HG03469 (cell line): ENCODE measurements around the gene SHQ1.
A peak's percentile ranks its signal among the peaks of the same experiment; 100 is the strongest.

Experiments used
- ATAC-seq: cut with Tn5 transposase; IDR thresholded peaks from one replicate; pipeline ENCODE4 v1.9.1; 2021; ENCODE audit warnings: mild to moderate bottlenecking, moderate library complexity, moderate number of reproducible peaks; ENCODE audit not compliant: unreplicated experiment

SHQ1 gene

GRCh38 chr3:72855001-72855400 is 6.8 kb upstream of the SHQ1 start:
- ATAC-seq = no peak

GRCh38 chr3:72848703-72849081 is 447 bp upstream of the SHQ1 start:
- ATAC-seq = peak; percentile 30

GRCh38 chr3:72847282-72847681 is 963 bp downstream of the SHQ1 start:
- no peak for ATAC-seq

DNA sequence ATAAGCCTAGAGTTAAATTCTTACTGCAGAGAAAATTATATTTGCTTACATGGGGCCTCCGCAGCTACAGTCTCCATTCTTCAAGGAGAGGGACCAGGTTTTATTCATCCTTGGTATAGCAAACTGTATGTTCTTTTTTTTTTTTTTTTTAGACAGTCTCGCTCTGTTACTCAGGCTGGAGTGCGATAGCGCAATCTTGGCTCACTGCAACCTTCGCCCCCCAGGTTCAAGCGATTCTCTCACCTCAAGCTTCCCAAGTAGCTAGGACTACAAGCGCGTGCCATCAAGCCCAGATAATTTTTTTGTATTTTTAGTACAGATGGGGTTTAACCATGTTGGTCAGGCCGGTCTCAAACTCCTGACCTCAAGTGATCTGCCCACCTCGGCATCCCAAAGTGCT is 2.1 kb downstream of the SHQ1 start:
- no peak for ATAC-seq

DNA sequence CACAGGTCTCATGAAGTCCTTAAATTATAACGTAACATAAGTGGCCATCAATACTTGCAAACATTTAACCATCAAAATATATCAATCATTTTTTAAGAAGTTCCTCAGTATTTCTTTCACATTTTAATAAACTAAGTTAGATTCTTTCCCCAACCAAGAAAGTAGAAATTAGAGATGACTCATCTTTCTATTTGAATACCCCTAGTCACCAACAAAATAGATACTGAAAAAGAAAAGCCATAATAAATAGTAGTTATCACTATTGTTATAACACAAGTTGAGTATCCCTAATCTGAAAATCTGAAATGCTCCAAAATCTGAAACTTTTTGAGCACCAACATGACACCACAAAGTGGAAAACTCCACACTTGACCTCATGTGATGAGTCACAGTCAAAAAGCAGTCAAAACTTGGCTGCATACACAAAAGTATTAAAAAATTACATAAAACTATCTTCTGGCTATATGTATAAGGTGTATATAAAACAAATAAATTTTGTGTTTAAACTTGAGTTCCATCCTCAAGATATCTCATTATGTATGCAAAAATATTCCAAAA is 3.7 kb downstream of the SHQ1 start:
- no peak for ATAC-seq

DNA sequence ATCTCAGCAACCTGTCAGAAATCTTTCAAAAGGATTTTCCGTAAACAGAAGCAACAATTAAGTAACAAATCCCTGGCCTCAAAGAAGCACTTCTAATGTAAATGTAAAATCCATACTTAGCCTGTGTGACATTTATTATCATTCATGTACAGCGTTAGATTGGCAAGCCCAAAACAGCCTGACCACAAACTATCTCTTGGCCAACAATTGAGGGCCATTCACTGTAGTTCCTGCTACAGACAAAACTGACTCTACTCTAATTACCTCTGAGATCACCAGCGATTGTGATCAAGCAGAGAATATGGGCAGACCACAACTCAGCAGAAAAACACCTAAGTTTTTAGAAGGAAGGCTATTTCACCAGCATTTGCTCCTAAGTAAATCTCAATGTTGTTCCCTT is 9.2 kb downstream of the SHQ1 start:
- ATAC-seq = no peak

GRCh38 chr3:72836923-72837322 is 11.3 kb downstream of the SHQ1 start:
- ATAC-seq = no peak

GRCh38 chr3:72836416-72836815 is 11.8 kb downstream of the SHQ1 start:
- no peak for ATAC-seq

DNA sequence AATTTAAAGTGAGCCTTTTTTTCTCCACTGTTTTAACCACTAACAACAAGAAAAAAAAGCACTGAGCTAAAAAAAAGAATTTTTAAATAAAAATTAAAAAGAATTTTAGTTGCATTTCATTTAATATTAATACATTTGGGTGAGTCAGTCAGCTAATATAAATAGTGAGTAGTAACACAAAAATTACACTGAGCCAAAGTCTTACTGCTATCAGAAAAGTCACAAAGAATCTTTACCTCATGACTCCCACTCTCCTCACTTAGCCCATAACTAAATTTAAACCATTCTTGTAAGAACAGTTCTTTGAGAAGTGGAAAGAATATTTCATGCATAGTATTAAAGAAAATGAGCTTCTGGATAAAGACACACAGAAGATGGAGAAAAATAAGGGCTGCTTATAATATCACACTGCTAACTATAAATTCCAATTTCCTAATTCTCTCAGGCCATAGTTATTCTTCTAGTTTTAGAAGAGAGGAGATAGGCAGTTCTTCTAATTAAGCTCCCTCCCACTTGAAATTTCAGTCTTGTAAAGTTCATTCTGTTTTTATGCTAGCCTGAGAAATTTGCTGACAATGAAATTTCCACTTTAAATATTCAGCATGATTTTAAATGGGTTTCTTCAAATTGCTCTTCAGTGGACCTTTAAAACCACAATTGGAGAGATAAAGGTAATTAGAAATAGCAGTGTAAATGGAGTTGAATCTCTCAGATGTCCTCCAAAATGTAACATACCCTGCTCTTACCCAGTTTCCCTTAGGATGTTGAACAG is 17.6 kb downstream of the SHQ1 start:
- ATAC-seq = no peak

DNA sequence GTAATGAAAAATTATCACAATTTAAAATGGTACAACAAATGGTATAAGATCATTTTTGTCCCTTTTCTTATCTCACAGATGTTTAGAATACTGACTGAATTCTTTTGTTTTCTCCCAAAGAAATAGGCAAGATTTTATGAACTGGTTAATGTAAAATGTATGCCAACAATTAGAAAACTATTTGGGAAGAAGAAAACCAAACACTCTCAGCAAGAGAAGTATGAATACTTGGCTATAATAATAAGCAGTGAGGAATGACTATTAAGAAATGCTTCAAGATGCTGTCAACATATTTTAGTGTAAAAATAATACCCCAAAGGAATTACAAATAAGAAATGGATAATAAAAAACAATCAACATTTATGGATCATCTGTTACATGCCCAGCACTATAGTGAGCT is 18.5 kb downstream of the SHQ1 start:
- no peak for ATAC-seq

- peak; percentile 18 for ATAC-seq
These were observed 27.0 kb downstream of the SHQ1 start for GRCh38 chr3:72821161-72821781.

DNA sequence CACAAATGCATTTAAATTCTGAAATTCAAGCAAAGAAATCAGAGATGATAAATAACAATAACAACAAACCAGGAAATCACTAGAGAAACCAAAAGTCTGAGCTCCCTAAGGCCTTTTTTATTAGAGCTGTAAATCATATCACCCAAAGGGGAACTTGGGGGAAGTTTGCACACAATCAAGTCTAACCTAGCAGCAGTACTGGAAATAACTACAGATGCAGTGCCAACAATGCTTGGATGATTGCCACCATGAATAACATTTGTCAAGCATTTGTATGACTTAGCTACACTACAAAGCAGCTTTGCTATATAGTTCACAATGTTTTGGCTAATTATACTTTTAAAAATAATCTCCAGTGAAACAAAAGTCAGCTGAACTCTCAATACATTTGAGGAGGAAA is 27.8 kb downstream of the SHQ1 start:
- ATAC-seq = no peak

- no peak for ATAC-seq
These were observed 29.3 kb downstream of the SHQ1 start for GRCh38 chr3:72818905-72819304.

DNA sequence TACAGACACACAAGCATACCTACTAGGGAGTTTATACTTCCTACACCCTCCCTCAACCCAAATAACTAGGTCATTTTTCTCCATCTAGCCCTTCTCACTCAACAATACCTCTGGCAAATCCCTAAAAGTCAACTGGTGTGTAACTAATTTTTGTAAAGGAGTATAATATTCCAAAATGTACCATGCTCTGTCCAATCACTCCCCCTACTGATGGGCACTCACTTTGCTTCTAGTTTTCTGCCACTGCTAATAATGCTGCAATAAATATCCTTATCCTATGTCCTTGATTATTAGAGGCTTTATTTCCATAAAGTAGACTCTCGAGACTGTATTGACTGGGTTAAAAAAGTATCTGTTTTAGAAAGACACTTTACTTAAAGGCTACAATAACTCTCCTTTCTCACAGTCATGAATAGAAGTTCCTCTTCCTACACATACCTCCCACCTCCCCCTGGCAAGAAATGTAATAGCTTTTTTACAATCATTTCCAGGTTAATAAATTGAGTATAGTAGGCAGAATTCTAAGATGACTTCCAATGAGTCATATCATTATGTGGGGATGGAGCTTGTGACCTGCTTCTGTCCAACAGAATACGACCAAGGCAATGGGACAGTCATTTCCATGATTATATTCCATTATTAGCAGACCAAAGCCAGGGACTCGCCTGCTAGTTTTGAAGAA is 30.0 kb downstream of the SHQ1 start:
- ATAC-seq = no peak

DNA sequence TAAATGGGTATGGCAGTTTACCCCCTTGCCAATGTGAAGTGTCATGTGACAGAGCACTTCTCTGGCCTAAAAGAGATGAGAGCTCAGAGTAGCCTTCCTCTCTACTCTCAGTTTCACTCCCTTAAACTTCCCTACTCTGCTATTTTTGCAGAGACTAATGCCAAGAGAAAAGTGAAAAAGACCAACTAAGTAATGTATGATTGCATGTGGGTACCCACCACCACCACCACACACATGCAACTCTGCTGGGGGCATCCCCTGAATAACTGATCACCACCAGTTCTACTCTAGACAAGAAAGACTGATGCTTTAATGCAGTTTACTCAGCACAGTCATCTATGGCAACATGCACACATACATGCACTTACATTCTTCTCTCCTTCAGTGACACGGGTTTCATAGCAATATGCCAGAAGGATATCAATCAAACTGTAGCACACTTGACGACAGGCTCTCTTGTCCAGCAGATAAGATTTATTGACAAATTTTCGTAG is 31.3 kb downstream of the SHQ1 start:
- peak; percentile 49 for ATAC-seq

DNA sequence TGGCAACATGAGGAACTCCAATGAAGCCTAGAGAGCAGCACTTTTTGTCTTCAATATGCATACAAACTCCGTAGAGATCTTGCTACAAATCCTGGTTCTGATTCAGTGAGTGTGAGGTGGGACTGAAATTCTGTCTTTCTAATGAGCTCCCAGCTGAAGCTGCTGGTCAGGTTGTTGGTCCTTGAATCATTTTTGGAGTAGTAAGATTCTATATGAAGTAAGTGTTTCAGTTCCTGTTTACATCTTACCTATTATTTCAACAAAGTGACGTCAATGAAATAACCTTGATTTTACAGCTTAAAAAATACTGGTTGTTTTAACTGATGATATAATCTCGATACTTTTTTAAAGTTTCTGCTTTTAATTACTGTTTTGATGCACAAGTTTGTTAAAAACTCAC is 33.9 kb downstream of the SHQ1 start:
- ATAC-seq = peak; percentile 34

DNA sequence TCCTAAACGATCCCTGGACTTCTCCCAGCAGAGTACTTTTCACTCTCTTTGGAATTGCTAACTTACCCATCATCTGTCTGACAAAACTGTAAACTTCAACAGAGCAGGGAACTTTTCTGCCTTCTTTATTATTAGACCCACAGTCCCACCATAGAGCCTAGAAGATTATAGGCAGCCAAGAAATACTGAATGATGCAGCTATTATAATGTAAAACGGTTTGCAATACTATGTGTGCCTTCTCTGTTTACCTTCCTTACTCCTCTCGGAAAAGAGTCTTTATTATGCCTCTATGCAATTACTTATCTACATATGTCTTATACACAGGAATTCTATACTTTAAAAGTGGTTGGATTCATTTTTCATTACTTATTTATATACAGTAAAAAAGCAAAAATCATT is 36.0 kb downstream of the SHQ1 start:
- ATAC-seq = no peak

GRCh38 chr3:72811571-72811970 is 36.7 kb downstream of the SHQ1 start:
- no peak for ATAC-seq

GRCh38 chr3:72810659-72811434 is 37.4 kb downstream of the SHQ1 start:
- ATAC-seq = no peak

DNA sequence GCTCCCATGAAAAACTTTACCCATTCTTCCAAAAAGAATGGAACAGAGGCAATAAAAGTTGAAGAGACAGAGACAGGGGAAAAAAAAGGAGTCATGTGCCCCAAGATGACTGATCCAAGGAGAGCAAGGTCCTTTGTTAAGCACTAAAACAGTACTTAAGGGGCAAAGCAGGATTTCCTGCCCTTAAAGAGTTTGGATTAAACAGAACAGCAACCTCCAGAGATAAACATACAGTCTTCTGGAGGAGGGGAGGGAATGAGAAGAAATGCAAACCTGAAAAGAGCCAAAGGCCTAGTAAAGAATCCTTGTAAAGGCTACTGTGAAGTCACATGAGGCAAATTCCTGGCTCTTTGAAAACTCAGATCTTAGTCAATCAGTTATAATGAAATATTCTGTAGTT is 38.2 kb downstream of the SHQ1 start:
- no peak for ATAC-seq

DNA sequence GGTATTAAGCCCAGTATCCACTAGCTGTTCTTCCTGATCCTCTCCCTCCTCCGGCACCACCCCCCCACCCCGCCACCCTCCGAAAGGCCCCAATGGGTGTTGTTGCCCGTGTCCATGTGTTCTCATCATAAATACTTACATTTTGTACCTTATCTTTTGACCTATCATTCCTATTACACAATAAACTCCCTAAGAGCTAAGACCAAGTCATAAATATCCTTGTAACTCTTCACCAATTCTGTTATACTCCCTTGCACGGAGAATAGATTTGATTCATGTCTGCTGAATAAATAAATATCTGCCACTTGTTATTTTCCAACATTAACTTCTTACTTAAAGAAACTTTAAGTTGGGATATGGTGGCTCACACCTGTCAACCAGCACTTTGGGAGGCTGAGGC is 43.9 kb downstream of the SHQ1 start:
- ATAC-seq = no peak
